ENCODE results near the gene CCDC68. TPM values are rescaled to one million over a fixed set of nuclear protein-coding genes. Genes with fewer than 3 reads are reported as not detected.
A peak's percentile ranks its signal among the peaks of the same experiment; 100 is the strongest.

The CCDC68 gene
- total RNA-seq, 2 donors from 2014 or later: 0.16 to 0.17 TPM

GRCh38 chr18:54948350-54948837 lies 10.9 kb downstream of the CCDC68 start:
- H3K27me3 Mint-ChIP-seq: no peaks in the 10 kb centered on the region
- no peak for ATAC-seq (replicated peaks)
- no peaks in the 10 kb centered on the region for H3K36me3 Mint-ChIP-seq (ENCODE audit: low read depth)
- H3K9me3 Mint-ChIP-seq: no peaks in the 10 kb centered on the region
- H3K4me1 Mint-ChIP-seq: peaks cover 7% of the 10 kb centered on the region
- no peak overlapping the region for H3K27ac Mint-ChIP-seq
- no peak overlapping the region for H3K4me3 Mint-ChIP-seq

- no peak for ATAC-seq (replicated peaks)
- H3K9me3 Mint-ChIP-seq: no peaks in the 10 kb centered on the region
- peaks cover 7% of the 10 kb centered on the region for H3K4me1 Mint-ChIP-seq
- H3K4me3 Mint-ChIP-seq: peak overlapping the region; percentile 81
- no peaks in the 10 kb centered on the region for H3K27me3 Mint-ChIP-seq
- peak overlapping the region; percentile 89 for H3K27ac Mint-ChIP-seq
- no peaks in the 10 kb centered on the region for H3K36me3 Mint-ChIP-seq (ENCODE audit: low read depth)
Observed at GRCh38 chr18:54947091-54947490, 12.2 kb downstream of the CCDC68 start.

GRCh38 chr18:54946149-54946581 lies 13.1 kb downstream of the CCDC68 start:
- Mint-ChIP-seq H3K36me3 (ENCODE audit: low read depth) (no peaks in the 10 kb centered on the region), H3K27me3 (no peaks in the 10 kb centered on the region), H3K9me3 (no peaks in the 10 kb centered on the region), H3K4me1 (peaks cover 7% of the 10 kb centered on the region), H3K27ac (peak overlapping the region; percentile 89), H3K4me3 (peak overlapping the region; percentile 81)
- peak; percentile 87 for ATAC-seq (replicated peaks)

- no peaks in the 10 kb centered on the region for H3K27me3 Mint-ChIP-seq
- no peaks in the 10 kb centered on the region for H3K36me3 Mint-ChIP-seq (ENCODE audit: low read depth)
- peak overlapping the region; percentile 81 for H3K4me3 Mint-ChIP-seq
- no peaks in the 10 kb centered on the region for H3K9me3 Mint-ChIP-seq
- peak overlapping the region; percentile 89 for H3K27ac Mint-ChIP-seq
- no peak for ATAC-seq (replicated peaks)
- H3K4me1 Mint-ChIP-seq: peaks cover 7% of the 10 kb centered on the region
Observed at GRCh38 chr18:54945576-54946125, 13.6 kb downstream of the CCDC68 start.

- ATAC-seq (replicated peaks): no peak
- Mint-ChIP-seq H3K36me3 (ENCODE audit: low read depth) (no peaks in the 10 kb centered on the region), H3K27me3 (no peaks in the 10 kb centered on the region), H3K27ac (no peak overlapping the region), H3K4me1 (peaks cover 7% of the 10 kb centered on the region), H3K9me3 (no peaks in the 10 kb centered on the region), H3K4me3 (no peak overlapping the region)
Observed at GRCh38 chr18:54942569-54942968, 16.7 kb downstream of the CCDC68 start.

GRCh38 chr18:54942144-54942543 lies 17.1 kb downstream of the CCDC68 start:
- H3K27ac Mint-ChIP-seq: no peak overlapping the region
- no peak for ATAC-seq (replicated peaks)
- no peaks in the 10 kb centered on the region for H3K36me3 Mint-ChIP-seq (ENCODE audit: low read depth)
- H3K4me1 Mint-ChIP-seq: peaks cover 7% of the 10 kb centered on the region
- no peak overlapping the region for H3K4me3 Mint-ChIP-seq
- no peaks in the 10 kb centered on the region for H3K27me3 Mint-ChIP-seq
- H3K9me3 Mint-ChIP-seq: no peaks in the 10 kb centered on the region

GRCh38 chr18:54939361-54939917 lies 19.8 kb downstream of the CCDC68 start:
- no peak overlapping the region for H3K27ac Mint-ChIP-seq
- no peaks in the 10 kb centered on the region for H3K36me3 Mint-ChIP-seq (ENCODE audit: low read depth)
- no peaks in the 10 kb centered on the region for H3K4me1 Mint-ChIP-seq
- no peaks in the 10 kb centered on the region for H3K27me3 Mint-ChIP-seq
- H3K9me3 Mint-ChIP-seq: no peaks in the 10 kb centered on the region
- ATAC-seq (replicated peaks): no peak
- H3K4me3 Mint-ChIP-seq: no peak overlapping the region

GRCh38 chr18:54938506-54938905 lies 20.8 kb downstream of the CCDC68 start:
- no peaks in the 10 kb centered on the region for H3K27me3 Mint-ChIP-seq
- H3K36me3 Mint-ChIP-seq (ENCODE audit: low read depth): no peaks in the 10 kb centered on the region
- no peak overlapping the region for H3K4me3 Mint-ChIP-seq
- no peak for ATAC-seq (replicated peaks)
- H3K4me1 Mint-ChIP-seq: no peaks in the 10 kb centered on the region
- no peak overlapping the region for H3K27ac Mint-ChIP-seq
- H3K9me3 Mint-ChIP-seq: no peaks in the 10 kb centered on the region

- no peak for ATAC-seq (replicated peaks)
- Mint-ChIP-seq H3K27ac (no peak overlapping the region), H3K4me1 (no peaks in the 10 kb centered on the region), H3K36me3 (ENCODE audit: low read depth) (no peaks in the 10 kb centered on the region), H3K27me3 (no peaks in the 10 kb centered on the region), H3K9me3 (no peaks in the 10 kb centered on the region), H3K4me3 (no peak overlapping the region)
Observed at GRCh38 chr18:54932472-54932871, 26.8 kb downstream of the CCDC68 start.

- H3K36me3 Mint-ChIP-seq (ENCODE audit: low read depth): no peaks in the 10 kb centered on the region
- no peak overlapping the region for H3K27ac Mint-ChIP-seq
- no peaks in the 10 kb centered on the region for H3K9me3 Mint-ChIP-seq
- H3K4me3 Mint-ChIP-seq: no peak overlapping the region
- H3K4me1 Mint-ChIP-seq: no peaks in the 10 kb centered on the region
- no peak for ATAC-seq (replicated peaks)
- H3K27me3 Mint-ChIP-seq: no peaks in the 10 kb centered on the region
Observed at GRCh38 chr18:54931152-54931551, 28.1 kb downstream of the CCDC68 start.

- Mint-ChIP-seq H3K4me3 (no peak overlapping the region), H3K4me1 (no peaks in the 10 kb centered on the region), H3K27ac (no peak overlapping the region), H3K27me3 (no peaks in the 10 kb centered on the region), H3K9me3 (no peaks in the 10 kb centered on the region), H3K36me3 (ENCODE audit: low read depth) (no peaks in the 10 kb centered on the region)
- no peak for ATAC-seq (replicated peaks)
Observed at GRCh38 chr18:54928236-54928635, 31.0 kb downstream of the CCDC68 start.

GRCh38 chr18:54926593-54927325 lies 32.5 kb downstream of the CCDC68 start:
- Mint-ChIP-seq H3K9me3 (no peaks in the 10 kb centered on the region), H3K27me3 (no peaks in the 10 kb centered on the region), H3K4me3 (no peak overlapping the region), H3K27ac (no peak overlapping the region), H3K36me3 (ENCODE audit: low read depth) (no peaks in the 10 kb centered on the region), H3K4me1 (no peaks in the 10 kb centered on the region)
- ATAC-seq (replicated peaks): peak; percentile 31

GRCh38 chr18:54924948-54925347 lies 34.3 kb downstream of the CCDC68 start:
- Mint-ChIP-seq H3K27ac (no peak overlapping the region), H3K4me3 (no peak overlapping the region), H3K9me3 (no peaks in the 10 kb centered on the region), H3K27me3 (no peaks in the 10 kb centered on the region), H3K4me1 (no peaks in the 10 kb centered on the region), H3K36me3 (ENCODE audit: low read depth) (no peaks in the 10 kb centered on the region)
- peak; percentile 54 for ATAC-seq (replicated peaks)

- no peaks in the 10 kb centered on the region for H3K36me3 Mint-ChIP-seq (ENCODE audit: low read depth)
- ATAC-seq (replicated peaks): no peak
- H3K4me3 Mint-ChIP-seq: no peak overlapping the region
- H3K27ac Mint-ChIP-seq: no peak overlapping the region
- no peaks in the 10 kb centered on the region for H3K4me1 Mint-ChIP-seq
- peaks cover 5% of the 10 kb centered on the region for H3K27me3 Mint-ChIP-seq
- H3K9me3 Mint-ChIP-seq: no peaks in the 10 kb centered on the region
Observed at GRCh38 chr18:54923339-54923956, 35.8 kb downstream of the CCDC68 start.

- Mint-ChIP-seq H3K9me3 (no peaks in the 10 kb centered on the region), H3K27me3 (peaks cover 5% of the 10 kb centered on the region), H3K4me1 (no peaks in the 10 kb centered on the region), H3K27ac (no peak overlapping the region), H3K36me3 (ENCODE audit: low read depth) (no peaks in the 10 kb centered on the region), H3K4me3 (no peak overlapping the region)
- ATAC-seq (replicated peaks): no peak
Observed at GRCh38 chr18:54919412-54919811, 39.8 kb downstream of the CCDC68 start.

Data from activated T-helper 17 cell treated with anti-CD3 and anti-CD28 coated beads, Interleukin-2, amount 50 U/mL, for 72 hours (primary cell).